HG03439 (cell line): ENCODE measurements around the gene SEMA4D.
"Not testable (repeated sequence)": the region's sequence is repeated elsewhere in the genome, so short reads cannot be mapped to it uniquely, and the experiment has no call there.

Experiments
- ATAC-seq: cut with Tn5 transposase; IDR thresholded peaks from one replicate; pipeline ENCODE4 v1.9.1; 2021; ENCODE audit warnings: mild to moderate bottlenecking, moderate library complexity; ENCODE audit not compliant: unreplicated experiment

The SEMA4D gene

DNA sequence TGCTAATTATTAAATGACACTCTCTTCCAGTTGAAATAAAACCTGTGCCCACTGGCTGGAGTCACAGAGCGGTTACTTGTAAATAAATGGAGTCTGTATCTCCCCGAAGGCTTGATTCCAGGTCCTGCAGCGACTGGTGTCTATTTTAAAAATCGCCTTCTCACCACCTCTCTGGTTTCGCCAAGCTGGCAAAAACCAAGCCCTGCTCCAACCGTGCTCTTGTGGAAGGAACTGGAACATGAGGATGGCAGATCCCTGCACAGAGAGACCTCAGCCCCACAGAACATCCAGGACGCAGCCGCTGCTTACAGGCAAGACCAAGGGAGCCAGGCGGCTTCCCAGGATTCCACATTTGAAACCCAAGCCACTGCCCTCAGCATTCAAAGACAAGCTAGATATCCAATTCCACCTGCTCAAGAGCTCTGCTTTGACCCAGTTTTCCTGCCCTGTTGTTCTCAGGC, 15.0 kb downstream of the SEMA4D start:
- no peak for ATAC-seq

DNA sequence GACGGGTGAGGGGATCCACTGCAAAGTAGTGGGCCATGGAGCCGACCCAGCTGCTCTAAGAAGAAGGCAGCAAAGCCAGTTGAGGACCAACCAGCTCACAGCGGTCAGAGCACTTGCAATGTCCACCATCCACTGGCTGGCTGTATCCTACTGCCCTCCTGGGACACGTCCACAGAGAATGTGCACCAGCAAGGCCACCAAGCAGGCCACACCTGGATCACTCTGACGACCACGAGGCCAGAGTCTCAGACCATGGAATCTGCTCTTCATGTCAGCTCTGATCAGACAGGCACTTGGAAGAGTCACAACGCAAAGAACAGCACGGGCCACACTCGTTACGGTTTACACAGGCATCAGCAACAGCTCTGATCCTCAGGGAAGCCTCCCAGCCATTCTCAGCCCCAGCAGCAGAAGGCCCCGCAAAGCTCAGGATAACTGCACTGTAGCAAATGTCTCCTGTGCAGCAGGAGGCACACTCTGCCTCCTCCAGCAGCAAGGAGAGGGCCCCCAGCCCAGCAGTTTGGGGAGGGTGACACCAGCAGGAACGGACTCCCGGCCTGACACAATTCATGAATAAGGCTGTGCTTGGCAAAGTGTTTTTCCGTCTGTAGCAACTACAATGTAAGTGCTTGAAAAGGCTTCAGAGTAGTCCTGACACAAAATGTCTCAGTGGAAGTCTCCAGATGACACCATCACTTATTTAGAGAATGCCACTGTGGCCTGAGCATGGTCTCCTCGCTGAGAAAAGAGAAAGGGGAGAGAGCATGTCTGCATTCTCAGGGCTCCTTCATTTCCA, 15.7 kb downstream of the SEMA4D start:
- ATAC-seq: no peak

DNA sequence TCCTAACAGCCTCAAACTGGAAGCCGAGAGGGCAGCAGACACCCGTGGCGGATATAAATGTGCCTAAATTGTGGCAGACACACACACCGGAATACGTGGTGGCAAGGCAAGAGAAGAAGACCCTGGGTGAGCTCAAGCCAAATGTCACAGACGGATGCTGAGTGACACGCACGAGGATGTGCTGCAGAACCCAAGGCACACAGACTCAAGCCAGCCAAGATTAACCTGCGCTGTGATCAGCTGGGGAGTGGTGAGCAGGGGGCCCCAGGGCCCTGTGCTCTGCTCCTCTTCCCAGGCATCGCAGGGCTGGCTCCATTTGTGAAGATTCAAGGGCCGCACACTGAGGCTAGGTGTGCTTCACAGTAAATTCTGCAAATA, 16.4 kb downstream of the SEMA4D start:
- no peak for ATAC-seq

DNA sequence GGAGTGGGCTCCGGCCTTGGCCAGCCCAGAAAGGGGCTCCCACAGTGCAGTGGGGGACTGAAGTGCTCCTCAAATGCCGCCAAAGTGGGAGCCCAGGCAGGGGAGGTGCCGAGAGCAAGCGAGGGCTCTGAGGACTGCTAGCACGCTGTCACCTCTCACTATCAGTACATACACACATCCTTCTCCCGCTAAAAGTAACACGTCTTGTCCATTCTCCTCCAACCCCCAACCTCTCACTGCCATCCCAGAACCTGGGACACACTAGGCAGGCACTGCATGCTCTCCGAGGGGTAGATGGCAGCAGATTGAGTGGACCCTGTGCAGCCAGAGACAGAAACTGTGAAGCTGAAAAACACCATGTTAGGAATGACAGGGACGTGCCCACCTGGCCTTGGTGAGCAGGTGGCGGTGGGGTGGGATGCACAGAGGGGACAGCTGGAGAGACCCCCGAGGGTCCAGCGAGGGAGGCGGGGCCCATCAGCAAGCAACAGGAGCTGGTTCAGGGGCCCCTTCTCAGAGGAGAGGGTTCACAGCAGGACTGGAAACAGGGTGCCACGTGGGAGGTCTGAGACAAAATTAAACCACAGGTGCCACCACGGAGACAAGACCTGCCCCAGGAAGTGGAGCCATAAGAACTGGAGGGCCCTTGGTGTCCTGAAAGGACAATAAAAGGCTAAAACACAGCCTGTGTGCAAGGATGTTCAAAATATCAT, 16.9 kb downstream of the SEMA4D start:
- ATAC-seq: no peak

DNA sequence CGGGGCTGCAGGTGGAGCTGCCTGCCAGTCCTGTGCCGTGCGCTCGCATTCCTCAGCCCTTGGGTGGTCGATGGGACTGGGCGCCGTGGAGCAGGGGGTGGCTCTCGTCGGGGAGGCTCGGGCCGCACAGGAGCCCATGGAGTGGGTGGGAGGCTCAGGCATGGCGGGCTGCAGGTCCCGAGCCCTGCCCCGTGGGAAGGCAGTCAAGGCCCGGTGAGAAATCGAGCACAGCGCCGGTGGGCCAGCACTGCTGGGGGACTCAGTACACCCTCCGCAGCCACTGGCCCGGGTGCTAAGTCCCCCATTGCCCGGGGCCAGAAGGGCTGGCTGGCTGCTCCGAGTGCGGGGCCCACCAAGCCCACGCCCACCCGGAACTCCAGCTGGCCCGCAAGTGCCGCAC, 17.5 kb downstream of the SEMA4D start:
- ATAC-seq: not testable (repeated sequence)

DNA sequence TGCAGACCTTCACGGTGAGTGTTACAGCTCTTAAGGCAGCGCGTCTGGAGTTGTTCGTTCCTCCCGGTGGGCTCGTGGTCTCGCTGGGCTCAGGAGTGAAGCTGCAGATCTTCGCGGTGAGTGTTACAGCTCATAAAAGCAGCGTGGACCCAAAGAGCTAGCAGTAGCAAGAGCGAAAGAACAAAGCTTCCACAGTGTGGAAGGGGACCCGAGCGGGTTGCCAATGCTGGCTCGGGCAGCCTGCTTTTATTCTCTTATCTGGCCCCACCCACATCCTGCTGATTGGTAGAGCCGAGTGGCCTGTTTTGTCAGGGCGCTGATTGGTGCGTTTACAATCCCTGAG, 18.3 kb downstream of the SEMA4D start:
- ATAC-seq: not testable (repeated sequence)

DNA sequence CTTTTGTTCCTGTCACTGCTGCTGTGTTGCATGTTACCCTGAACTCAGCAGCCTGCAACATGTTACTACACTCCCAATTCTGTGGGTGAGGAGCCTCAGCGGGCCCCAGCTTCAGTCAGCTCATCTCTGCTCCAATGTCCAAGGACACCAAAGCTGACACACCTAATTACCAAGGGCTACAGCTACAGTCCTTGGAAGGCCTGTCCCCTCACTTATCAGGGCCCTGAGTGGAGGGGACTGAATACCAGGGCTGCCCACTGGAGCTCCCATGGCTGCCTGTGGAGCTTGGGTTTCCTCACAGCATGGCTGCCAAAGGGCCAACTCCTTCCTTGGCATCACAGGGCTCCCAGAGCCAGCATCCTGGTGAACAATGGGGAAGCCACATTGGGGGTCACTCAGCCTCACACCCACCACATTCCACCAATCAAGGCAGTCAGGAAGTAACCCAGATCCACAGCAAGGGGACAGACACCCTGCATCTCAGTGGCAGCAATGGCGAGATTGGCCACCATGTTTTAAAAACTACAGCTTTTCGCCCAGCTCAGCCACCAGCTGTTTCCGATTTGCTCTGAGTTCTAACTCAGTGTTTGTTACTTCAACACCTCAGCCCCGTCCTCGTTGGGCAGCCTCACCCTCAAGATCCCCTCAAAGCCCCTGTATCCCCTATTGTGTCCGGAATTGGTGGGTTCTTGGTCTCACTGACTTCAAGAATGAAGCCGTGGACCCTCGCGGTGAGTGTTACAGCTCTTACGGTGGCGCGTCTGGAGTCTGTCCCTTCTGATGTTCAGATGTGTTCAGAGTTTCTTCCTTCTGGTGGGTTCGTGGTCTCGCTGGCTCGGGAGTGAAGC, 18.9 kb downstream of the SEMA4D start:
- no peak for ATAC-seq

DNA sequence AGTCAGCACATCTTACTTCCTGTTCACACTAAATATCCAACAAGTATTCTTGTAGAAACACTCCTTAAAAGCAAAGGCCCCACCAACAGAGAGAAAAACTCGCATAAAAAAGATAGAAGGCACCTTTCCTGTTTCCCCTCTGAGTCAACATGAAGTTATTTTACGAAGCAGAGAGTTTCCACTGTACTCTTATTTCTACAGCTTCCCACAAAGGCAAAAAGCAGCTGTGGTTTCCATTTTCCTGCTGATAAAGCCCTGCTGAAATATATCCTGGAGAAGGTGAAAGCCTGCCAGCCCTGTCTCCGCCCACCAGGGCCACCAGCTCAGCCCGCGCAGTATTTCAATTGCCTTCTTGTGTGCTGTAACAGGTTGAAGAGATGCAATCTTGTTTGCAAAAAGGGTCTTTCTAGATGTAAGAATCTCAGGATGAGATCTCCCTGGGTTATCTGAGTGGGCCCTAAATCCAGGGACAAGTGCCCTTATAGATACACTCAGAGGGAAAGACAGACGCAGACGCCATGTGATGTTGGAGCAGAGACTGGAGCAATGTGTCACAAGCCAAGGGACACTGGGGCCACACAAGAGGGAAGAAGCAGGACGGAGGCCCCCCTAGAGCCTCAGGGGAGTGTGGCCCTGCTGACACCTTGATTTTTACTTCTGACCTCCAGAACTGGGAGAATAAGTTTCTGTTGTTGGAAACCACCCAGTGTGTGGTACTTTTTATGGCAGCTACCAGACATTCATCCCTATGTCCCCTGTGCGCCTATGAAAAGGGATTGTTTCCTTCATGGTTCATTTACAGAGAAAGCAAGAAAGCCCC, 19.9 kb downstream of the SEMA4D start:
- no peak for ATAC-seq

DNA sequence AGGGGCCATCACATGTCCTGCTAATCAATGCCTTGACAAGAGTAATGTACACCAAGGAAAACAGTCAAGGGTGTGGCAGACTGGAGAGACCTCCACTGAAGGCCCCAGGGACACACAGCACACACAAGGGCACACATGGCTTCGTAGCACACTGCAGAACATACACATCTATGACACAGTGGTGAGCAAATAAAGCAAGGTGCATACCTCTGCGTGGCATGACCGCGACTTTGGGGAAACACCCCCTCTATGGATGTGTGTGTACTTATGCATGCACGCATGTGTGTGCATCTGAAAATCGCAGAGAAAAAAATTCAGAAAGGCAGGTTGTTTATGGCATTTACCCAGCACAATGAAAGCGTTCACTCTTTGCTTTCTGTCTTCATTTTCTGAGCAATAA, 20.5 kb downstream of the SEMA4D start:
- ATAC-seq: no peak

DNA sequence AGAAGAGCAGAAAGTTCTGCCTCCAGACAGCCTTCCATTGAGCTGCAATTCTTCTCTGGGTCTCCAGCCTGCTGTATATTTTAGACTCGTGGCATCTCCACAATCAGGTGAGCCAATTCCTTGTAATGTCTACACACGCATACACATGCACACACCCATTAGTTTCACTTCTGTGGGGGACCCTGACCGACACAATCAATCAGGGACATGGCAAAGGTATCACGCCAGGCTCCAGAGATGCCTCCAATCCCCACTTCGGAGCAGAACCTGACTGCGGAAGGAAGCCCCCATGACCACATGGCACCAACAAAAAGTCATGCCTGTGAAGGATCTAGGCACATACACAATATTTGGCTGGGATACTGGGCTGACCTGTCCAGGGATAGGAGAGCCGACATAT, 21.4 kb downstream of the SEMA4D start:
- no peak for ATAC-seq

DNA sequence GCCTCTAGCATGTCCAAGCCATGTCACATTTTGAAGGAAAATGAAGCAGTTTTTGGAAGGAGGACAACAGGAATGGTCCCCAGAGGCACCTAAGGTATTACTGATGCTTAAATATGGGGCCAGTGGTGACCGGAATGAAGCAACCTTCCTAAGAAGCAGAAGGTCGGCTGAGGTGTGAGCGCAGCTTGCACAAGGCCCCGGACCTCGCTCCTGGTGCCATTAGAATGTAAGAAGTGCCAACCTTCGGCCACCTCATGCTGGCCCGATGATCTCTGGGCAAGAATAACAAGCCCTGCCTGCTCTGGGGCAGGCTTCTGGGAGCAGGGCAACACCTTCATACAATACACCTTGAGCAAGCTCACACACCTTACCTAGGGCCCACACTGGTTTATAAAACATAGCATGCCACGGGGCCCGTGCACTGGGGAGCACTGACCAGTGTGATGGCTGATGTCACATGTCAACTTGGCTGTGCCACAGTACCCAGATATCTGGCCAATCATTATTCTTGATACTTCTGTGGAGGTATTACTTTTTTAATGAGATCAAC, 21.9 kb downstream of the SEMA4D start:
- no peak for ATAC-seq

DNA sequence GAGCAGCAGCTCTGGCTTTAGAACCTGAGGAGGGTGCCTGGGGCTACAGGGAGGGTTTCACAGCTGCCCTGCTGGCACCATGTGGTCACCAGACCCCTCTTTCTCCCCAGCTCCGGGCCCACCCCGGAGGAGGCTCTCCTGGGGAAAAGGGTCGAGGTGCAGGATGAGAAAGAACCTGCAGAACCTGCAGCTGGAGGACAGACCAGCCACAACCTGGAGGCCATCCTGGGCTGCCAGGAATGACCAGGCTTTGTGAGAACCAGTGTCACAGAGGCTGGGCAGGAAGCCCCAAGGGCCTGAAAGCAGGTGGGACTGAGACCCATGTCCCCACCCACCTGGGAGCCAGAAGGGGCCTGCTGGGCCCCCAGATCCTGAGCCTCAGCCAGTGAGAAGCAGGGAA, 23.0 kb downstream of the SEMA4D start:
- ATAC-seq: no peak

DNA sequence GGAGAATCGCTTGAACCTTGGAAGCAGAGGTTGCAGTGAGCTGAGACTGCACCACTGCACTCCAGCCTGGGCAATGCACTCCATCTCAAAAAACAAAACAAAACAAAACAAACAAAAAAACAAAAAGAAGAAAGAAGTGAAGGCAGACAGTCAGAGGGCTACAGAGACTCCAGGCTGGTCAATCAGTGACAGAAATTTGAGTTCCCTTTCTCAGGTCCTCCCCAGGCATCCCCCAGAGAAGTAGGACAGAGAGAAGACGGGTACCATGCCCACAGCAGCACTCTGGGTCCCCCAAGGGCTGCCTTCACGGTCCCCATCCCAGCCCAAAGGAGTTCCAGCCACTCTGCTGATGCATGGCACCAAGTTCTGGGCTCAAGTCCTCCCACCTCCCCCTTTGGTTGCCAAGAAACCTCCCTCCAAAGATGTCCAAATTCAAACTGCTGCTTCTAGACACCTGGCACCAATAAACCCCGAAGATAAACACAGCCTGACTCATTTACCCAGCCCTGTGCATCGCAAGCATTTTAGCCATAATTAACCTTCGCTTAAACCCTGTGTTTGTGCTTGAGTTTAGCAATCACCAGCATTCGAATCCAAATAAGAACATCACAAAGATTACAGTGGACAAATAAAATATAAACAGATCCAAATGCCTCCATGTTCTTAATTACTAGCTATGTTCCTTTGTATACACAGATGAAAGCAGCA, 24.0 kb downstream of the SEMA4D start:
- ATAC-seq: no peak

DNA sequence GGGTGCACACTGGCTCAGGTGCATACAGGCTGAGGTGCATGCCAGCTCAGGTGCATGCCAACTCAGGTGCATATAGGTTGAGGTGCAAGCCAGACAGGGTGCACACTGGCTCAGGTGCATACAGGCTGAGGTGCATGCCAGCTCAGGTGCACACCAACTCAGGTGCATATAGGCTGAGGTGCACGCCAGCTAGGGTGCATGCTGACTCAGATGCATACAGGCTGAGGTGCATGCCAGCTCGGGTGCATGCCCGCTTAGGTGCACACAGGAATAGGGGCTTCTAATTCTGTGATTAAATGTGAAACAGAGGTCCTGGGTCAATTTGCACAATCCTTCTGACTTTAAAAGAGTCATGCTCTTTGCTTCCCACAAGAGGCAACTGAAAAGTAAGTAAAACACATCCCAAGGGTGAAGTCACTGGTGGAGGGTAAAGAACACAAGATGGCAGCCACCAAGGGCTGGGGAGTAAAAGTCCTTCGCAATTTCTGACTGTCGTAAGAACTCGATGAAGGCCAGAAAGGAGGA, 26.1 kb downstream of the SEMA4D start:
- not testable (repeated sequence) for ATAC-seq

DNA sequence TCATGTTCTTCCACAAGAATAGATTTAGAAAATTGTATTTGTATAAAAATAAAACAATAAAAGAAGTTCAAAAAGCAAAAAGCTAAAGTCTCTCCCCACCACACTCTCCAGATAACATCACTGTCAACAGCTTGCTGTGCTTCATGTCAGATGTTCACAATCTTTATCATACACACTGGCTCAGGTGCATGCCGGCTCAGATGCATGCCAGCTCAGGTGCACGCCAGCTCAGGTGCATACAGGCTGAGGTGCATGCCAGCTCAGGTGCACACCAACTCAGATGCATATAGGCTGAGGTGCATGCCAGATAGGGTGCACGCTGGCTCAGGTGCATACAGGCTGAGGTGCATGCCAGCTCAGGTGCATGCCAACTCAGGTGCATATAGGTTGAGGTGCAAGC, 26.5 kb downstream of the SEMA4D start:
- ATAC-seq: no peak

DNA sequence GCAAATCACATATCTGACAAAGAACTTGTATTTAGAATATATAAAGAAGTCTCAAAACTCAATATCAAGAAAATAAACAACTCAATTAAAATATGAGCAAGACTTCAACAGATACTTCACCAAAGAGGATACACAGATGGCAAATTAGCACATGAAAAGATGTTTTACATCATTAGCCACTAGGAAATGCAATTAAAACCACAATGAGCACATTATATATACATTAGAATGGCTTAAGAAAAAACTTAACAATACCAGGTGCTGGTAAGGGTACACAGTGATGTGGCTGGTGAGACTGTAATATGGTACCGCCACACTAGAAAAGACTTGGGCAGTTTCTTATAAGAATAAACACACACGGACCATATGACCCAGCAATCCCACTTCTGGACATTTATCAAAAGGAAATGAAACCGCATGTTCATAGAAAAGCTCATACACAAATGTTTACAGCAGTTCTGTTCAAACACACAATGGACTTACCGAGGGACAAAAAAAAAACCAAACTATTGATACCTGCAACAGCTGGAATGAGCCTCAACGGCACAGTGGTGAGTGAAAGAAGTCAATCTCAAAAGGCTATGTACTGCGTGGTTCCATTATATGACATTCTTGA, 27.6 kb downstream of the SEMA4D start:
- no peak for ATAC-seq

DNA sequence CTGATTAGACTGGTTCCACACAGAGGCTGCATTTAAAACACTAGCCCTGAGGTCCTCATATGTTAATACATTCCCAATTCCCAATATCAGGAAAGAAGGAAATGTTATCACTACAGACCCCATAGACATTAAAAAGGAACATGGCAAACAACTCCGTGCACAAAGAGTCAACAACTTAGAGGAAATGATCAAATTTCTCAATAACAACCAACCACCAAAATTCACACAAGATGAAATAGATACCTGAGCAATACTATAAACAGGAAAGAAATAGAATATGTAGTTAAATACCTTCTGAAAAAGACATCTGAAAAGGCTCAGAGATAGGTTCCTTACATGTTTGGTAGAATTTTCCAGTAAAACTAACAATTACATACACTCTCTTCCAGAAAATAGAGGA, 28.9 kb downstream of the SEMA4D start:
- no peak for ATAC-seq

DNA sequence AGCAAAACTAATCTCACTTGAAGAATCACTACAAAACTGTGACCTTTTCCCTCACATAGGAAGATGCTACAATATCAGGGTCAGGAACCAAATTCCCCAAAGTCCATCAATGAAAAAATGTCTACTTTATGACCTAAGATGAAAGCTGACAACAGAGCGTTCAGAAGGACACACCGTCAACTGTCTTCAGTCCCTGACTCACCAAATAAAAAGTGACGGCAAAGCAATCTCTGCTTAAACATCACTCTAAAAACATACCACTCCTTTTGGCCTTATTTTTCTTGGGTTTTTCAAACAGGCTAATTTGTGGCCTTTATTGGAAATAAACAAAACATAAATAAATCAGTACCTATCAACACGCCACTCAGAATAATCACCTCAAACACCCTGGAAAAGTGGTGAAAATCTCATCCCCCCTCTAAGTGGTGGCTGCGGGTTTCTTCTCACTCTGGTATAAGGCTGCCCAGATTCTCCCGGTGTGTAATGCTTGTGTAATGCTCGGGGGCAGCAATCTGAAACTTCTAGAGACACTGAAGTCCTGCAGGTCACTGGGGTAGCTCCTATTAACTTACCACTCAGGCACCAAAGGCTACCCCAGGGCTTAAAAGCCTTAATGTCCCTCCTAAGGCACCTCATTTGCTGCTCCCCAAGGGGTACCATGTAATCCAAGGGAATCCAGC, 29.5 kb downstream of the SEMA4D start:
- no peak for ATAC-seq

DNA sequence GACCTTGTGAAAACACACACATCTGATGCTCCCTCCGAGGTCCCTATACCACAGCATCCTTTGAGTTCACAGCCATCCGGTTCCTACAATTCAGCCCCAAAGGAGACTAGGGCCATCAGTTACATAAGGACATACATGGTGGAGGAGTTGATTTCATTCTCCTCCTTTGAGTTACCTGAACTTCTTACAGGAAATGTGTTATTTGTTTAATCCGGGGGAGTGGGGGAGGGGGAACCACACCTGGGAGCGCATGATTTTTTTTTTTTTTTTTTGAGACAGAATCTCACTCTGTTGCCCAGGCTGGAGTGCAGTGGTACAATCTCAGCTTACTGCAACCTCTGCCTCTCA, 30.7 kb downstream of the SEMA4D start:
- peak; percentile 16 for ATAC-seq
